ENCODE measurements around the gene HDAC4. TPM values are rescaled to one million over a fixed set of nuclear protein-coding genes. Genes with fewer than 3 reads are reported as not detected.
A peak's percentile ranks its signal among the peaks of the same experiment; 100 is the strongest.

Gene HDAC4
- total RNA-seq, 1 donor from 2014 or later, result 65.7 TPM

DNA sequence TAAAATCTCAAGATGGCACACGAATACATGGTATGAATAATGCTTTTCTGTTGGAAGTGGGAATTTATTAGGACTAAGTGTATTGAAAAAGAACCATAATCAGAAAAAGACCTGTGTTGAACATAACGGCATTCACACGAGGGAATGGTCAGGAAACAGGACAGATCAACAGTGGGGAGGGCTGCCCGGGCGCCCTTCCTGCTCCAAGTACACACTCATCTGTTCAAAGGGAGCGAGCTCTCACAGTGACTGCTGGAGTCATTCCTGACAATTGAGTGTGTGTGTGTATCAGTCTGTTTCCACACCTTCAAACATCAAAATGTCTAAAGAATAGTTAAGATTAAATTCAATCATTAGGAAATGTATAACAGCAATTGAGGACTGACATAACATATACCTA is 167.2 kb downstream of the HDAC4 start:
- TF ChIP-seq CTCF (IDR thresholded peaks at IDR 0.05), result no peak
- intact Hi-C loops (cut with DNase I), result no loop called here
- Histone ChIP-seq H3K36me3 (no peaks in the 10 kb centered on the region), H3K4me3 (no peak overlapping the region), H3K4me1 (no peaks in the 10 kb centered on the region), H3K9me3 (no peaks in the 10 kb centered on the region), H3K27me3 (no peaks in the 10 kb centered on the region), H3K27ac (no peak overlapping the region)
- peak in 1 of 2 donors; percentile 33 for DNase-seq (ENCODE audit: low spot score in 2 of 2)

- H3K4me3 ChIP-seq, result no peak overlapping the region
- no peaks in the 10 kb centered on the region for H3K36me3 ChIP-seq
- no peaks in the 10 kb centered on the region for H3K27me3 ChIP-seq
- H3K27ac ChIP-seq, result no peak overlapping the region
- peak in 1 of 2 donors; percentile 27 for DNase-seq (ENCODE audit: low spot score in 2 of 2)
- intact Hi-C loops (cut with DNase I), result no loop called here
- H3K4me1 ChIP-seq, result peaks cover under 1 to 6% of the 10 kb centered on the region in 2 donors
- H3K9me3 ChIP-seq, result no peaks in the 10 kb centered on the region
- TF ChIP-seq CTCF (IDR thresholded peaks at IDR 0.05), result no peak
Observed at GRCh38 chr2:239232195-239232578, 168.6 kb downstream of the HDAC4 start.

DNA sequence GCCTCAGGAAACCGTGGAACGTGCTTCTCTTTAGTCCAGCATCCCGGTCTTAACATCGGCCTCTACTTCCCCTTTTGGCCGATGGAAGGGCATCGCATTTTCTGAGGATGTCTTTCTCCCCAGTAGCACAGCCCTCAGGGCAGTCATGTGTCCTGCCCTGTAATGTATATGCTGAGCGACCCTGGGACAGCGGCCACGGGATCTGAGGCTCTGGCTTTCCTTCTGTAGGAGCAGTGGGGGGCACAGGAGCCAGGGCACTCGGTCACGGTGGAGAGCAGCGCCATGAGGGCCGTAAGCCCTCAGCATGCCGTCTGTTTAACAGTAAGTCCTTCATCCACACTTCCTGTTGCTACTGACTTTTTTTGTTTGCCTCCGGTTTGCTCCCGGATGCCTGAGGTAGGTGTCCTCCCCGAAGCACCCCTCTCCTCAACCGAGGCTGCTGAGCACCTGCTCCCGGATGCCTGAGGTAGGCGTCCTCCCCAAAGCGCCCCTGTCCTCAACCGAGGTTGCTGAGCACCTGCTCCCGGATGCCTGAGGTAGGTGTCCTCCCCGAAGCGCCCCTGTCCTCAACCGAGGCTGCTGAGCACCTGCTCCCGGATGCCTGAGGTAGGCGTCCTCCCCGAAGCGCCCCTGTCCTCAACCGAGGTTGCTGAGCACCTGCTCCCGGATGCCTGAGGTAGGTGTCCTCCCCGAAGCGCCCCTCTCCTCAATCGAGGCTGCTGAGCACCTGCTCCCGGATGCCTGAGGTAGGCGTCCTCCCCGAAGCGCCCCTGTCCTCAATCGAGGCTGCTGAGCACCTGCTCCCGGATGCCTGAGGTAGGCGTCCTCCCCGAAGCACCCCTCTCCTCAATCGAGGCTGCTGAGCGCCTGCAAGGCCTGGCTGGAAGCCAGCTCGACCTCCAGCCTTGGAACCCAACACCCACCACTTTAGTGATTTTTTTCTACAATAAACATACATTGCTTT is 169.3 kb downstream of the HDAC4 start:
- H3K27ac ChIP-seq, result no peak overlapping the region
- no peak overlapping the region for H3K4me3 ChIP-seq
- no peaks in the 10 kb centered on the region for H3K27me3 ChIP-seq
- no peak for TF ChIP-seq CTCF (IDR thresholded peaks at IDR 0.05)
- peaks cover 3 to 12% of the 10 kb centered on the region in 2 donors for H3K4me1 ChIP-seq
- H3K9me3 ChIP-seq, result no peaks in the 10 kb centered on the region
- DNase-seq (ENCODE audit: low spot score in 2 of 2), result peak in 1 of 2 donors; percentile 62
- H3K36me3 ChIP-seq, result no peaks in the 10 kb centered on the region
- intact Hi-C loops (cut with DNase I), result no loop called here

GRCh38 chr2:239230318-239231052 is 170.3 kb downstream of the HDAC4 start:
- Histone ChIP-seq H3K4me1 (peaks cover 6 to 23% of the 10 kb centered on the region in 2 donors), H3K27me3 (no peaks in the 10 kb centered on the region), H3K36me3 (no peaks in the 10 kb centered on the region), H3K4me3 (no peak overlapping the region), H3K27ac (no peak overlapping the region), H3K9me3 (no peaks in the 10 kb centered on the region)
- peak in 1 of 2 donors; percentile 61 for DNase-seq (ENCODE audit: low spot score in 2 of 2)
- intact Hi-C loops (cut with DNase I), result no loop called here
- no peak for TF ChIP-seq CTCF (IDR thresholded peaks at IDR 0.05)

DNA sequence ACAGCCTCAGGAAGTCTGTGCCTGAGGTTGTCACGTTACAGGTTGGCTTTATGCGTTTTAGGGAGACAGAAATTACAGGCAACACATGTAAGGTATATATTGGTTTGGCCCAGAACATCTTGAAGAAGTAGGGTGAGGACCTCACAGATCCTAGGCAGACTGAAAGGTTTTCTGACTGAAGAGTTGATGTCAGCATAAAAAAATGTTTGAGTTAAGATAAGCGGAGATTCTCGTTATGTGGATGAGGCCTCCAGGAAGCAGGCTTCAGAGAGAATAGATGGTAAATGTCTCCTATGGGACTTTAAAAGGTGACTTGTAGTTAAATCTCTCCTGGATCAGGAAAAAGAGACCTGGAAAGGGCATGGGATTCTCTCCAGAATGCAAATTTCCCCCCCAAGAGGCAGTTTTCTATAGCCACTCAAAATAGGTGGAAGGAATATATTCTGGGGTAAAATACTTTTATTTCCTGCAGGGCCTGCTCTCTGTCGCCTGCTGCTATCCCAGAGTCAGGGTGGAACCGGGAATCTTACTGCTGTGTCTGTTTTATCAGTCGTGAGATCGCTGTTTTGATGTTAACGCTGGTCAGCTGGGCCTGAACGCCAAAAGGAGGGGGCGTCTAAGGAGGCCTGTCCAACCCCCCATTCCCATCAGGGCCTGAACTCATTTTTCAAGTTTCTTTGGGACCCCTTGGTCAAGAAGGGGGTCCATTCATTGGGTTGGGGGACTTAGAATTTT is 171.1 kb downstream of the HDAC4 start:
- peak in 1 of 2 donors; percentile 38 for DNase-seq (ENCODE audit: low spot score in 2 of 2)
- H3K4me1 ChIP-seq, result peaks cover 7 to 26% of the 10 kb centered on the region in 2 donors
- no peaks in the 10 kb centered on the region for H3K9me3 ChIP-seq
- H3K36me3 ChIP-seq, result no peaks in the 10 kb centered on the region
- no peak overlapping the region for H3K27ac ChIP-seq
- H3K4me3 ChIP-seq, result no peak overlapping the region
- H3K27me3 ChIP-seq, result no peaks in the 10 kb centered on the region
- intact Hi-C loops (cut with DNase I), result loop anchor here (10.0 kb wide), 2 partner anchors 585 to 1025 kb away; no protein-coding TSS in a partner anchor
- no peak for TF ChIP-seq CTCF (IDR thresholded peaks at IDR 0.05)
